Measurements from ENCODE around the gene PGAP1. TPM values are rescaled to one million over a fixed set of nuclear protein-coding genes. Genes with fewer than 3 reads are reported as not detected.

The PGAP1 gene
- polyA plus RNA-seq, 3 donors, result 24.2 to 28.7 (median 27.5) TPM

DNA sequence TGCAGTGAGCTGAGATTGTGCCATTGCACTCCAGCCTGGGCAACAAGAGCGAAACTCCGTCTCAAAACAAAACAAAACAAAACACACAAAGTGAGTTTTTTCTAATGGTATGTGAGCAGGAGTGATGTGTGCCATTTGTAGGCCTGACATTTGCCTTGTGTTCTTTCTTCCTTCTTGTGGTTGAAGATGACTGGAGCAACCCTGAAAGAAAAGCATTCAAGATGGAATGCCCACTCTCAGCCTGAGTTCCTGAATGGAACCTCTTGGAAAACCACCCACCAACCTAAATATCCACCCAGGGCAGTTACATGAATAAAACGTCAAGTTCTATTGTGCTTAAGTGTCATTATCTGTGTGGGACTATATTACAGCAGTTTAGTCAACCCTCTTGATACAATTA is 26.5 kb downstream of the PGAP1 start:
- no peak for DNase-seq (ENCODE audit: low read depth in 3 of 3, low spot score in 2 of 3)

DNA sequence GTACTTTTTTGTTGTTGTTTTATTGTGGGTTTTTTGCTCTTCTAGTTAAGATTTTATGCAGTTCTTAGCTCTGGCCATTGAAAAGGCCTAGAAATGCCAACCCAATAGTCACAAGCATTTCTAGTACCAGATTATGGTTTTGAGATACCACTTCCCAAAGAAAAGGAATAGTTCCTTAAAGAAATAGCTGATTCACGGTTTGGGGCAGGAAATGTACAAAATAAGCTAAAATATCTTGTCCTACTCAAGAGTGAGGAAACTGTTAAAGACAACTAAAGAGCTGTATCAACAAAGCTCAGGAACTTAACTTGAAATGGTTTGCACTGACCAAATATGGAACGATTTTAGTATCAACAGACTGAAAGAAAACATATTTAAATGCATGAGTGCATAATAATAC is 35.4 kb downstream of the PGAP1 start:
- DNase-seq (ENCODE audit: low read depth in 3 of 3, low spot score in 2 of 3), result no peak

DNA sequence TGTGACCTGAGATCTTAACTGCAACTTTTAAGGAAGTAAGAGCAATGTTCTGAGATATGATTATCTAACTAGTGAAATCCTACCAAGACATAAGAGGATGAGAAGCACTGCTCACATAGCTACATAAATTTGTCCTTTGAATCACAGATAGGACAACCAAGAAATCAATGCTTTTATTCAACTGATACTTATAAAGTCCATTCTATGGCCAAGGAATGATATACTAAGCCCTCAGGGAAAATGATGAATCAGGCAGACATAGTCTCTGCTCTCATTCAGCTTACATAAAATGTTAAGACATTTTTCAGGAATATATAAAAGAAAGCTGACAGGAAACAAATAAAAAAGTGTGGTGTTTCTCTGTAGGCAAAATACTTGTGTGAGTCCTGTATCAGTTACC is 39.1 kb downstream of the PGAP1 start:
- DNase-seq (ENCODE audit: low read depth in 3 of 3, low spot score in 2 of 3), result no peak

DNA sequence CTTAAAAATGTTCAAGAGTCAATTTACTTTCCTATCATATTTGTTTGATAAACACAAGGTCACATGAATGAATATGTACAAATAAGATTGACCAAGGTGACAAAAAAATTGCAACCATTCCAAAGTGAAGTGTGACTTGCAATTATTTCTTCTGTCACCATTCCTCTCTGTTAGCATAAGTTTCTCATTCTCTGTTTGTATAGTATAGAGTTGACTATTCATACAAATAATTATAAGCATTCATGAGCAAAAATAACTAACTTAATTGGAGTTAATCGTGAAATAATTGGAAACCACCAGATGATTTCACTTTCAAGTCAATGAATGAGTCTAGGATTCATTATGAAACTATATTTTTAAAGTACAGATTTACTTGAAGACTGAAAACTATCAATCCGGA is 42.1 kb downstream of the PGAP1 start:
- no peak for DNase-seq (ENCODE audit: low read depth in 3 of 3, low spot score in 2 of 3)

GRCh38 chr2:196876364-196876763 is 50.1 kb downstream of the PGAP1 start:
- DNase-seq (ENCODE audit: low read depth in 3 of 3, low spot score in 2 of 3), result no peak

- DNase-seq (ENCODE audit: low read depth in 3 of 3, low spot score in 2 of 3), result no peak
Observed at GRCh38 chr2:196875414-196875813, 51.1 kb downstream of the PGAP1 start.

- no peak for DNase-seq (ENCODE audit: low read depth in 3 of 3, low spot score in 2 of 3)
Observed at GRCh38 chr2:196873511-196873910, 53.0 kb downstream of the PGAP1 start.

DNA sequence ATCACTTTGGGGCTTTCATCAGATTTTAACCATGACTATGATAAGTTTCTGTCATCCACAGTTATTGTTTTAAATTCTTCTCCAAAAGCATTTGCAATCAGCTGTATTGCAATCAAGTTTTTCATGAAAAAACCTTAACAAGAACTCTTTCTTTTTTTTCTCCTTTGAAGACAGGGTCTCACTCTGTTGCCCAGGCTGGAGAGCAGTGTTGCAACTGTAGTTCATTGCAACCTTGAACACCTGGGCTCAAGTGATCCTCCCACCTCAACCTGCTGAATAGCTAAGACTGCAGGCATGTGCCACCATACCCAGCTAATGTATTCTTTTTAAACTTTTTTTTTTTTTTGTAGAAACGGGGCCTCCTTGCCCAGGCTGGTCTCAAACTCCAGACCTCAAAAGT is 71.9 kb downstream of the PGAP1 start:
- no peak for DNase-seq (ENCODE audit: low read depth in 3 of 3, low spot score in 2 of 3)

DNA sequence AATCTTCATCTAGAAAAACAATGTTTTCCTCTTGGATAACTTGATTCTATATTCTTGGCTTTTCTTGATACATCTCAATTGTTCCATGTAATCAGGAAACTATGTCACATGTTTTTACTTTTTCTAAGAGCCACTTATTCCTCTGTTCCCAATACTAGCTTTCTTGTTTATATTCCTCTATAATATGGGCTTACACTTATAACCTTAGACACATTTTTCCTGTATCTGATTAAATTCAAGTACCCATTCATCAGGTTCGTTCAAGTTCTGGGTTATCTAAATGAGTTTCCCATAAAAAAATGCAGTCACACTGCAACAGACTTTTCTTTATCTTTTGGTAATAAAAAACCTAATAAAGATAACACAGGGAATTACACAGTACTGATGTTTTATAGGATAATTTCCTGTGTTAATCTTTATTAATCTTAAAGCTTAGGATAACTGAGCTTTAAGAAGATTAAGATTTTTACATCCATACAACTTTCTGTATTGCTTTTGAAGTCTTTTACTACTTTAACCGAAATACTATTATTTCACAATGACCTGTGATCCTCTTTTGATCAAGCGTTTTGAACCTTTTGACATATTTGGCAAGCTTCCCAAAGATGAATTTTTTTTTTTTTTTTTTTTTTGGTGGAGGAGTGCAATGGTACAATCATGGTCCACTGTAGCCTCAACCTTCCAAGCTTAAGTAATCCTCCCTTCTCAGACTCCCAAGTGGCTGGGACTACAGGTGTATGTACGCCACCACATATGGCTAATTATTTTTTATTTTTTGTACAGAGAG is 73.0 kb downstream of the PGAP1 start:
- DNase-seq (ENCODE audit: low read depth in 3 of 3, low spot score in 2 of 3), result no peak

GRCh38 chr2:196851088-196851487 is 75.4 kb downstream of the PGAP1 start:
- no peak for DNase-seq (ENCODE audit: low read depth in 3 of 3, low spot score in 2 of 3)

DNA sequence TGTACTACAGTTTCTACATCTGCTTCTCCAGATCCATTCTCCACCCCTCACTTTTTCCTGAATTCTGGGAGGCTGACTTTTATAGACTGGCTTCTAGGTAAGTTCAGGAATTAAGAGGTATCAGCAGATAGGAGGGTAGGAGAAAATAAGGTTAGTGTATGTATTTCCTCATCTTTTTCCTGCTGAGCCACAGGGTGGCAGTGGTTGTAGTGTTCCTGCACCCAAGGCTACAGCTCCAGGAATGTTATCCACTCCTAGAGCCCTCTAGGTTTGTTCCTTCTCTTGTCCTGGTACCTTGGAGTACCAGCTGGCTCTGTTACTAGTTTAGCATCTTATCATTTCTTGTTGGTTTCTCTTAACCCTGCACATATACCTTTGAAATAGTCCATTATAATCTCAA is 76.6 kb downstream of the PGAP1 start:
- DNase-seq (ENCODE audit: low read depth in 3 of 3, low spot score in 2 of 3), result no peak

GRCh38 chr2:196846295-196846694 is 80.2 kb downstream of the PGAP1 start:
- no peak for DNase-seq (ENCODE audit: low read depth in 3 of 3, low spot score in 2 of 3)

- no peak for DNase-seq (ENCODE audit: low read depth in 3 of 3, low spot score in 2 of 3)
Observed at GRCh38 chr2:196845371-196845770, 81.1 kb downstream of the PGAP1 start.

- no peak for DNase-seq (ENCODE audit: low read depth in 3 of 3, low spot score in 2 of 3)
Observed at GRCh38 chr2:196840171-196840570, 86.3 kb downstream of the PGAP1 start.

DNA sequence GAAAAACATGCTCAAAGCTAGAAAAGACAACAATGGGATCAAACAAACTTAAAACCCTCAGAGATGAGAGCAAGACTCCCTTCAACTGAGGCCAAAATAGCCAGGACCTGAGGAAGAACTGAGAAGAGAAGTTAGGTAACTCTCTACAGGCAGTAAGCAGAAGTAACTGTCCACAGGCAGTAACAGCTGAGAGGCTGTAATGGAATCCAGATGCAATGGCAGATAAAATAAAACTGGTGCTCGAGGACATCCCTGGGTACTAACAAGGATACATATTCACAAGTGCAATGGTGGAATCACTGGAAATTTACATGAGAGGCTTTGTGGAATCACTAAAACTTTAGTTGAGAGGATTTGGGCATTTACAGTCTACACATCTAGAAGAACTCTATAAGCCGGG is 86.9 kb downstream of the PGAP1 start:
- DNase-seq (ENCODE audit: low read depth in 3 of 3, low spot score in 2 of 3), result no peak

- no peak for DNase-seq (ENCODE audit: low read depth in 3 of 3, low spot score in 2 of 3)
Observed at GRCh38 chr2:196836440-196836839, 90.1 kb downstream of the PGAP1 start.

GRCh38 chr2:196830701-196831100 is 95.8 kb downstream of the PGAP1 start:
- DNase-seq (ENCODE audit: low read depth in 3 of 3, low spot score in 2 of 3), result no peak

- DNase-seq (ENCODE audit: low read depth in 3 of 3, low spot score in 2 of 3), result no peak
Observed at GRCh38 chr2:196827356-196827755, 99.2 kb downstream of the PGAP1 start.

DNA sequence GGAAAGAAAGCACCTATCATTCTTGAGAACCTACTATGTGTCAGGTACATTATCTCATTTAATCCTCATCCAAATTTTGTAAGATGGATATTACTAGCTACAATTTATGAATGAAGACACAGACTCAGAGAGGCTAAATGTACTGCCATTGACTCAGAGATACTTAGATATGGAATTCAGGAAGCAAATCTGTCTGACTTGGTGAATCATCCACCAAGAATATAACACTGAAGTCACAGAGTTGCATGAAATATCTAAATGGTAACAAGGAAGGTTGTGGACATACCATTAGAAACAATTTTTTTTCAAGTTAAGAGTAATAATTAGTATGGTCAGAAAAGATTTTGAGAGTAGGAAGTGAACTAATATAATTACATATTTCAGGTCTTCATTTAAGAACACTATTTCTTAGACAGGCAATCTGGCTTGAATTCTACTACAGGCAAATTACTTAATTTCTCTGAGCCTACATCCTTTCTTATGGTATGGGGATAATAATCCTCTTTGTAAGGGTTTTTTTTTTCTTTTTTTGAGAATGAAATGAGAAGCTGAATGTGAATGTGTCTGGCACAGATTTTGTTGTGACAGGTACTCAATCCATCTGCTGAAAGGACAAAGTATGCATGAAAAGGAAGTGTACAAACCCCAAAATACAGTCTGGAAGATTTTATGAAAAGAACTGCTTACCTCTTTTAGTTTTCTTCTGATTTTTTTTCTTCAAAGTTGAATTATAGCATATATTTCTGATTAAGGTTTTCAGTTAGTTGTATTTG is 102.6 kb downstream of the PGAP1 start:
- no peak for DNase-seq (ENCODE audit: low read depth in 3 of 3, low spot score in 2 of 3)

GRCh38 chr2:196821195-196821594 is 105.3 kb downstream of the PGAP1 start:
- no peak for DNase-seq (ENCODE audit: low read depth in 3 of 3, low spot score in 2 of 3)

GRCh38 chr2:196809260-196809659 is 117.2 kb downstream of the PGAP1 start, which contains the start of gene C2orf66:
Gene C2orf66 (minus strand): TSS chr2:196809355. CDS start chr2:196809336, 19 bp downstream.
- no peak for DNase-seq (ENCODE audit: low read depth in 3 of 3, low spot score in 2 of 3)

- no peak for DNase-seq (ENCODE audit: low read depth in 3 of 3, low spot score in 2 of 3)
Observed at GRCh38 chr2:196808083-196808665, 118.3 kb downstream of the PGAP1 start.

All from right renal cortex interstitium (tissue), 3 donors.